OCI-LY7 (cell line): ENCODE data around the gene DTNB. TPM values are rescaled to one million over a fixed set of nuclear protein-coding genes. Genes with fewer than 3 reads are reported as not detected.

Experiments used
- BruUV-seq: library from RNA; stranded (reverse); fragments of 400-500 nt; replicated peaks from 2 replicates; lab custom pipeline; 2021; lab: Mats Ljungman, UMichigan
- CTCF ChIA-PET: fragments of 300-600 bp; sonication (Branson Sonifier 250); formaldehyde crosslinking; loops from one replicate; lab custom pipeline; 2022; ENCODE audit warnings: antibody characterized with exemption; ENCODE audit not compliant: unreplicated experiment; lab: Charles Lee
- POLR2A ChIA-PET: fragments of 300-600 bp; sonication (Branson Sonifier 250); formaldehyde crosslinking; loops from one replicate; lab custom pipeline; 2022; ENCODE audit warnings: antibody characterized with exemption; lab: Charles Lee
- DNase-seq: peaks from one replicate; pipeline ENCODE4 v3.0.0-alpha.2; 2015; ENCODE audit warnings: low spot score
- H2AFZ ChIP-seq: fragments of 200-600 bp; sonication (generic), shearing (Covaris generic); 2 replicates; pipeline ENCODE4 v1.6.1; 2014; ENCODE audit warnings: mild to moderate bottlenecking, antibody characterized with exemption, low read length, moderate library complexity
- H3K27ac ChIP-seq: fragments of 200-600 bp; sonication (generic); 2 replicates; pipeline ENCODE4 v1.5.1; 2014; ENCODE audit warnings: mixed run types, low read depth, mild to moderate bottlenecking, moderate library complexity, low read length, inconsistent platforms; ENCODE audit not compliant: poor library complexity, severe bottlenecking
- H3K36me3 ChIP-seq: fragments of 200-600 bp; sonication (generic); 2 replicates; pipeline ENCODE4 v1.6.1; 2014; ENCODE audit warnings: mild to moderate bottlenecking, antibody characterized with exemption, low read length, moderate library complexity, mixed read lengths; ENCODE audit not compliant: insufficient read depth
- H3K4me1 ChIP-seq: fragments of 200-600 bp; sonication (generic); 2 replicates; pipeline ENCODE4 v1.5.1; 2014; ENCODE audit warnings: mild to moderate bottlenecking, low read length; ENCODE audit not compliant: insufficient read depth, poor library complexity, severe bottlenecking
- H3K4me2 ChIP-seq: fragments of 200-600 bp; sonication (generic); 2 replicates; pipeline ENCODE4 v1.6.1; 2014; ENCODE audit warnings: mild to moderate bottlenecking, low read length
- H3K4me3 ChIP-seq: fragments of 200-600 bp; sonication (generic); 2 replicates; pipeline ENCODE4 v1.5.1; 2014; ENCODE audit warnings: mild to moderate bottlenecking, low read depth, low read length; ENCODE audit not compliant: poor library complexity, severe bottlenecking
- H3K79me2 ChIP-seq: fragments of 200-600 bp; sonication (generic); 2 replicates; pipeline ENCODE4 v1.6.1; 2016; ENCODE audit warnings: low read depth, mild to moderate bottlenecking, low read length, moderate library complexity, mixed read lengths; ENCODE audit not compliant: insufficient read depth
- H3K9me2 ChIP-seq: fragments of 200-600 bp; sonication (generic); 2 replicates; pipeline ENCODE4 v1.6.1; 2016; ENCODE audit warnings: mild to moderate bottlenecking, low read length, mixed read lengths; ENCODE audit not compliant: insufficient read depth
- H3K9me3 ChIP-seq: fragments of 200-600 bp; sonication (generic); 2 replicates; pipeline ENCODE4 v1.6.1; 2014; ENCODE audit warnings: mild to moderate bottlenecking, mixed run types, low read length, mixed read lengths
- H4K20me1 ChIP-seq: fragments of 200-600 bp; sonication (generic); 2 replicates; pipeline ENCODE4 v1.6.1; 2014; ENCODE audit warnings: mild to moderate bottlenecking, antibody characterized with exemption, low read length, moderate library complexity, mixed read lengths; ENCODE audit not compliant: insufficient read depth
- CTCF ChIP-seq: fragments of 200-600 bp; sonication (generic); conservative IDR thresholded peaks from 2 replicates; pipeline ENCODE4 v1.5.1; 2014; ENCODE audit warnings: mild to moderate bottlenecking, antibody characterized with exemption, low read length, moderate library complexity, mixed read lengths
- EZH2phosphoT487 ChIP-seq: fragments of 200-600 bp; sonication (generic); IDR thresholded peaks from 2 replicates; pipeline ENCODE4 v1.6.1; 2018; ENCODE audit warnings: low read depth, borderline replicate concordance, mild to moderate bottlenecking, mixed run types, antibody characterized with exemption, low read length, moderate library complexity, mixed read lengths
- intact Hi-C: fragments of 100-400 bp; cut with micrococcal nuclease; formaldehyde crosslinking; loops from one replicate; pipeline ENCODE4 v1.10.0; 2022; ENCODE audit not compliant: unreplicated experiment
- total RNA-seq, 2 experiments: library from RNA; depleted of rRNA in 1 of 2; stranded (reverse); fragments of >200 nt in 1 of 2; shearing (Covaris generic) in 1 of 2; gene quantifications; 2 replicates each; pipeline ENCODE4 v1.2.3, GENCODE V29; 2014 to 2022

DTNB gene
- total RNA-seq, 2 experiments from 2014 or later: 16.1 to 28.3 TPM

GRCh38 chr2:25373269-25373981, 300.0 kb downstream of the DTNB start:
- ChIA-PET POLR2A (interaction anchor here (0.5 to 1.0 kb wide), 3 partner anchors 24 to 151 kb away, joined by 3 to 7 read pairs (median 6); no protein-coding TSS in a partner anchor), CTCF (no interaction called here)
- Histone ChIP-seq H3K79me2 (no peaks in the 10 kb centered on the region), H3K4me2 (no peak overlapping the region), H3K4me1 (peaks cover 26% of the 10 kb centered on the region), H3K9me3 (no peaks in the 10 kb centered on the region), H3K36me3 (no peaks in the 10 kb centered on the region), H3K4me3 (no peak overlapping the region), H3K9me2 (no peaks in the 10 kb centered on the region), H4K20me1 (no peaks in the 10 kb centered on the region), H3K27ac (no peak overlapping the region), H2AFZ (no peak overlapping the region)
- intact Hi-C loops: loop anchor here (10.0 kb wide), 1 partner anchor 191 kb away; no protein-coding TSS in a partner anchor
- BruUV-seq: no TSS peak
- no peak for TF ChIP-seq EZH2phosphoT487
- TF ChIP-seq CTCF: no peak
- no peak for DNase-seq

GRCh38 chr2:25372405-25373268, 300.7 kb downstream of the DTNB start:
- Histone ChIP-seq H3K27ac (no peak overlapping the region), H3K36me3 (no peaks in the 10 kb centered on the region), H2AFZ (no peak overlapping the region), H3K79me2 (no peaks in the 10 kb centered on the region), H3K4me2 (no peak overlapping the region), H3K9me3 (no peaks in the 10 kb centered on the region), H3K4me3 (no peak overlapping the region), H3K9me2 (no peaks in the 10 kb centered on the region), H3K4me1 (peaks cover 18% of the 10 kb centered on the region), H4K20me1 (no peaks in the 10 kb centered on the region)
- BruUV-seq: no TSS peak
- intact Hi-C loops: loop anchor here (10.0 kb wide), 1 partner anchor 192 kb away; no protein-coding TSS in a partner anchor
- POLR2A ChIA-PET: interaction anchor here (1.0 kb wide), 1 partner anchor 25 kb away, joined by 3 read pairs; no protein-coding TSS in a partner anchor
- DNase-seq: no peak
- CTCF ChIA-PET: interaction anchor here (1.9 kb wide), 1 partner anchor 10 kb away, joined by 6 read pairs; no protein-coding TSS in a partner anchor
- TF ChIP-seq CTCF (no peak), EZH2phosphoT487 (no peak)
